Calu3 (cell line): ENCODE results near the gene CLEC4F. TPM values are rescaled to one million over a fixed set of nuclear protein-coding genes. Genes with fewer than 3 reads are reported as not detected.
"Not testable (repeated sequence)": the region's sequence is repeated elsewhere in the genome, so short reads cannot be mapped to it uniquely, and the experiment has no call there.

Source experiments
- BruUV-seq: library from RNA; stranded (reverse); fragments of 400-500 nt; replicated peaks from 2 replicates; lab custom pipeline; 2021; lab: Mats Ljungman, UMichigan
- CTCF ChIA-PET: fragments of 300-600 bp; sonication (Branson Sonifier 250); formaldehyde crosslinking; loops from one replicate; lab custom pipeline; 2022; ENCODE audit warnings: antibody characterized with exemption; lab: Charles Lee
- DNase-seq: peaks from one replicate; pipeline ENCODE4 v3.0.0; 2022
- H3K27ac Mint-ChIP-seq: one replicate; pipeline ENCODE4 v1.8.0; 2022; ENCODE audit warnings: mixed read lengths; ENCODE audit not compliant: unreplicated experiment
- H3K27me3 Mint-ChIP-seq: one replicate; pipeline ENCODE4 v1.8.0; 2022; ENCODE audit warnings: mixed read lengths; ENCODE audit not compliant: unreplicated experiment
- H3K36me3 Mint-ChIP-seq: one replicate; pipeline ENCODE4 v1.8.0; 2022; ENCODE audit warnings: mild to moderate bottlenecking, moderate library complexity, mixed read lengths; ENCODE audit not compliant: insufficient read depth, unreplicated experiment
- H3K4me1 Mint-ChIP-seq: one replicate; pipeline ENCODE4 v1.8.0; 2022; ENCODE audit warnings: mild to moderate bottlenecking, low read depth, mixed read lengths; ENCODE audit not compliant: unreplicated experiment
- H3K4me3 Mint-ChIP-seq: one replicate; pipeline ENCODE4 v1.8.0; 2022; ENCODE audit warnings: mild to moderate bottlenecking, low read depth, moderate library complexity, mixed read lengths; ENCODE audit not compliant: unreplicated experiment
- H3K9me3 Mint-ChIP-seq: one replicate; pipeline ENCODE4 v1.8.0; 2022; ENCODE audit warnings: low read depth, mixed read lengths; ENCODE audit not compliant: unreplicated experiment
- CTCF ChIP-seq: fragments of 200-600 bp; IDR thresholded peaks from one replicate; pipeline ENCODE4 v1.8.0; 2022; ENCODE audit warnings: antibody characterized with exemption; ENCODE audit not compliant: unreplicated experiment
- intact Hi-C: fragments of 100-400 bp; cut with micrococcal nuclease; formaldehyde crosslinking; loops from one replicate; pipeline ENCODE4 v1.10.0; 2022; ENCODE audit not compliant: unreplicated experiment
- total RNA-seq: library from RNA; stranded (reverse); gene quantifications from 2 replicates; pipeline ENCODE4 v1.2.3, GENCODE V29; 2022

The CLEC4F gene
- total RNA-seq, 1 experiment from 2014 or later, result not detected

GRCh38 chr2:70799706-70800105 is 20.7 kb downstream of the CLEC4F start:
- no peak for DNase-seq
- CTCF ChIA-PET, result no interaction called here
- no TSS peak for BruUV-seq
- Mint-ChIP-seq H3K27me3 (peaks cover 91% of the 10 kb centered on the region), H3K4me1 (no peaks in the 10 kb centered on the region), H3K36me3 (no peaks in the 10 kb centered on the region), H3K27ac (no peak overlapping the region), H3K9me3 (no peaks in the 10 kb centered on the region), H3K4me3 (no peak overlapping the region)
- TF ChIP-seq CTCF, result no peak
- intact Hi-C loops, result no loop called here

GRCh38 chr2:70797996-70798395 is 22.4 kb downstream of the CLEC4F start:
- CTCF ChIA-PET, H3K9me3 Mint-ChIP-seq: not testable (repeated sequence)

GRCh38 chr2:70797506-70797905 is 22.9 kb downstream of the CLEC4F start:
- H3K4me3 Mint-ChIP-seq, result no peak overlapping the region
- no peaks in the 10 kb centered on the region for H3K9me3 Mint-ChIP-seq
- no TSS peak for BruUV-seq
- TF ChIP-seq CTCF, result no peak
- H3K27me3 Mint-ChIP-seq, result peaks cover 100% of the 10 kb centered on the region
- H3K27ac Mint-ChIP-seq, result no peak overlapping the region
- no peaks in the 10 kb centered on the region for H3K4me1 Mint-ChIP-seq
- intact Hi-C loops, result no loop called here
- CTCF ChIA-PET, result no interaction called here
- H3K36me3 Mint-ChIP-seq, result no peaks in the 10 kb centered on the region
- DNase-seq, result no peak

More at GRCh38 chr2:70797996-70798395, 22.4 kb downstream of the CLEC4F start:
- BruUV-seq, H3K27ac Mint-ChIP-seq, H3K36me3 Mint-ChIP-seq, H3K4me3 Mint-ChIP-seq, H3K4me1 Mint-ChIP-seq, intact Hi-C loops, DNase-seq: not testable (repeated sequence)
- H3K27me3 Mint-ChIP-seq, result peaks cover 100% of the 10 kb centered on the region

- peaks cover 98% of the 10 kb centered on the region for H3K27me3 Mint-ChIP-seq
- CTCF ChIA-PET, result no interaction called here
Measured at GRCh38 chr2:70796262-70796661, 24.1 kb downstream of the CLEC4F start.

More at GRCh38 chr2:70796262-70796661, 24.1 kb downstream of the CLEC4F start:
- Mint-ChIP-seq H3K36me3 (no peaks in the 10 kb centered on the region), H3K9me3 (no peaks in the 10 kb centered on the region), H3K4me1 (no peaks in the 10 kb centered on the region), H3K4me3 (no peak overlapping the region), H3K27ac (no peak overlapping the region)
- no TSS peak for BruUV-seq
- DNase-seq, result no peak
- TF ChIP-seq CTCF, result no peak
- intact Hi-C loops, result no loop called here
